ENCODE results near the gene KDM8. TPM values are rescaled to one million over a fixed set of nuclear protein-coding genes. Genes with fewer than 3 reads are reported as not detected.

Gene KDM8
- total and polyA plus RNA-seq, 9 of the 15 experiments (the other 6 are each of a cell fraction or from before 2014, with no cell fraction given), result 0.61 to 9.1 (median 5.4) TPM

DNA sequence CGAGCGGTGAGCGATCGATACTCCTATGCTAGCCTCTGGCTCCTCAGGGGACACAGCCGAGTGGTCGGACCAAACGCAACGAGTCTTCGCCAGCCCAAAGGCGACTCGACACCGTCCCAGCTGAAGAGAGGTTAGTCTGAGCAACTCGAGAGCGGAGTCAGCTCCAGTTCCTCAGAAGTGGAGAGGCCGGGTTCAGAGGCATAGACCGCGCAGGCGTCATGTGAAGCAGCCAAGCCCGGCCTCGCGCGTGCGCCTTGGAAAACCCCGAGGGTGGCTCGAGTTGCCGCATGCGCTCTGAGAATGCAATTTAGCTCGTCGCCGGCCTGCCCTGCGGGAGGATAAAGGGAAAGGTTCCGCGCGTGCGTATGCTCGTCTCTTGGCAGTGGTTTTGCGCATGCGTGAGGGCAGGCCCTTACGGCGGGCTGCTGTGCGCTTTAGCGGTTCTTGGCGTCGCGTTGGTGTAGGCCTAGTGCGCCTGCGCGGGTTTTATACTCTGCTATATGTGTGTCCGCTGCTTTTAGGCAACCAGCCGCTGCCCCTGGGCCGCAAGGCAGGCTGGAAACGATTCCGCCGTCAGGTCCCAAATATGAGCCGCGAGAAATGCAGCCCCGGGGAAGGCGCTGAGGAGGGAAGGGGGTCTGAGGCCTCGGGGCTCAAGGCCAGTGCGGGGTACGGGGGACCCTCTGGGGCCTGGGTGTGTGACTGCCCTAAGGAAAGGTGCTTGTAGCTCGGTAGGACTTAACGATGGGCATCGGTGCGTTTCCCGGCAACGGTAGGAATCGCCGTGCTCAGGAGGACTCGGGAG, at the start of gene KDM8 (continued):
- TF ChIP-seq, protein P1, sequence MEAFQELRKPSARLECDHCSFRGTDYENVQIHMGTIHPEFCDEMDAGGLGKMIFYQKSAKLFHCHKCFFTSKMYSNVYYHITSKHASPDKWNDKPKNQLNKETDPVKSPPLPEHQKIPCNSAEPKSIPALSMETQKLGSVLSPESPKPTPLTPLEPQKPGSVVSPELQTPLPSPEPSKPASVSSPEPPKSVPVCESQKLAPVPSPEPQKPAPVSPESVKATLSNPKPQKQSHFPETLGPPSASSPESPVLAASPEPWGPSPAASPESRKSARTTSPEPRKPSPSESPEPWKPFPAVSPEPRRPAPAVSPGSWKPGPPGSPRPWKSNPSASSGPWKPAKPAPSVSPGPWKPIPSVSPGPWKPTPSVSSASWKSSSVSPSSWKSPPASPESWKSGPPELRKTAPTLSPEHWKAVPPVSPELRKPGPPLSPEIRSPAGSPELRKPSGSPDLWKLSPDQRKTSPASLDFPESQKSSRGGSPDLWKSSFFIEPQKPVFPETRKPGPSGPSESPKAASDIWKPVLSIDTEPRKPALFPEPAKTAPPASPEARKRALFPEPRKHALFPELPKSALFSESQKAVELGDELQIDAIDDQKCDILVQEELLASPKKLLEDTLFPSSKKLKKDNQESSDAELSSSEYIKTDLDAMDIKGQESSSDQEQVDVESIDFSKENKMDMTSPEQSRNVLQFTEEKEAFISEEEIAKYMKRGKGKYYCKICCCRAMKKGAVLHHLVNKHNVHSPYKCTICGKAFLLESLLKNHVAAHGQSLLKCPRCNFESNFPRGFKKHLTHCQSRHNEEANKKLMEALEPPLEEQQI (IDR thresholded peaks at IDR 0.05), result no peak
- TF ChIP-seq ZNF133 (CRISPR knock-in tag; IDR thresholded peaks at IDR 0.05), result no peak
- no peak for TF ChIP-seq ZNF830 (CRISPR knock-in tag; IDR thresholded peaks at IDR 0.05)
- TF ChIP-seq TEAD2 (tag; IDR thresholded peaks at IDR 0.05), result no peak
- no peak for TF ChIP-seq SIN3A (IDR thresholded peaks at IDR 0.05; ENCODE audit: borderline replicate concordance in 2 of 2, control insufficient read depth in 1 of 2, low read depth in 2 of 2, low read length in 2 of 2)
- no peak for TF ChIP-seq ZNF197 (CRISPR knock-in tag; IDR thresholded peaks at IDR 0.05; ENCODE audit: low read depth)
- no peak for TF ChIP-seq KDM1A (IDR thresholded peaks at IDR 0.05)
- TF ChIP-seq ID3 (CRISPR knock-in tag; IDR thresholded peaks at IDR 0.05), result no peak
- 0 out of 2 replicates have a peak, but pooled peaks have one; percentile 31 for TF ChIP-seq ID3 (tag; IDR thresholded peaks at IDR 0.05)
- TF ChIP-seq CSDE1 (IDR thresholded peaks at IDR 0.05), result no peak
- TF ChIP-seq ZBTB26 (CRISPR knock-in tag; IDR thresholded peaks at IDR 0.05), result no peak
- TF ChIP-seq MCM3 (IDR thresholded peaks at IDR 0.05), result no peak
- TF ChIP-seq ELF2 (CRISPR knock-in tag; IDR thresholded peaks at IDR 0.05), result no peak
- no peak for TF ChIP-seq KLF13 (tag; IDR thresholded peaks at IDR 0.05; ENCODE audit: borderline replicate concordance, low read depth)
- TF ChIP-seq POLR2A (conservative IDR thresholded peaks at IDR 0.05), result peak; percentile 97
- TF ChIP-seq E2F4 (CRISPR knock-in tag; IDR thresholded peaks at IDR 0.05; ENCODE audit: low read depth), result no peak; the same call in 1 of the 2 replicates
- TF ChIP-seq NR3C1 (CRISPR knock-in tag; IDR thresholded peaks at IDR 0.05), result no peak
- TF ChIP-seq, protein P2, sequence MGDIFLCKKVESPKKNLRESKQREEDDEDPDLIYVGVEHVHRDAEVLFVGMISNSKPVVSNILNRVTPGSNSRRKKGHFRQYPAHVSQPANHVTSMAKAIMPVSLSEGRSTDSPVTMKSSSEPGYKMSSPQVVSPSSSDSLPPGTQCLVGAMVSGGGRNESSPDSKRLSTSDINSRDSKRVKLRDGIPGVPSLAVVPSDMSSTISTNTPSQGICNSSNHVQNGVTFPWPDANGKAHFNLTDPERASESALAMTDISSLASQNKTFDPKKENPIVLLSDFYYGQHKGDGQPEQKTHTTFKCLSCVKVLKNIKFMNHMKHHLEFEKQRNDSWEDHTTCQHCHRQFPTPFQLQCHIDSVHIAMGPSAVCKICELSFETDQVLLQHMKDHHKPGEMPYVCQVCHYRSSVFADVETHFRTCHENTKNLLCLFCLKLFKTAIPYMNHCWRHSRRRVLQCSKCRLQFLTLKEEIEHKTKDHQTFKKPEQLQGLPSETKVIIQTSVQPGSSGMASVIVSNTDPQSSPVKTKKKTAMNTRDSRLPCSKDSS (IDR thresholded peaks at IDR 0.05; ENCODE audit: low read depth, partially characterized antibody), result no peak
- no peak for TF ChIP-seq JUND (IDR thresholded peaks at IDR 0.05; ENCODE audit: borderline replicate concordance, low read depth, low read length)
- peak; percentile 65; the same call in 1 of the 3 replicates for TF ChIP-seq JUND (tag; IDR thresholded peaks at IDR 0.05; ENCODE audit: borderline replicate concordance, low read depth, low read length)
- TF ChIP-seq RBM34 (IDR thresholded peaks at IDR 0.05; ENCODE audit: borderline replicate concordance, insufficient read depth, low read length), result no peak
- TF ChIP-seq HDGF (IDR thresholded peaks at IDR 0.05), result no peak

Measured in K562 (cell line).